MM.1S (cell line): ENCODE data around the gene LANCL2.

Experiments used
- EZH2phosphoT487 ChIP-seq: fragments of 300-600 bp; sonication (generic); IDR thresholded peaks from 2 replicates; pipeline ENCODE4 v1.6.1; 2018; ENCODE audit warnings: antibody characterized with exemption, low read length
- TF ChIP-seq, protein P1 (sequence below): fragments of 300-600 bp; sonication (generic); IDR thresholded peaks from 2 replicates; pipeline ENCODE4 v1.5.1; 2016; ENCODE audit warnings: antibody characterized with exemption, low read length, mixed read lengths

DNA sequence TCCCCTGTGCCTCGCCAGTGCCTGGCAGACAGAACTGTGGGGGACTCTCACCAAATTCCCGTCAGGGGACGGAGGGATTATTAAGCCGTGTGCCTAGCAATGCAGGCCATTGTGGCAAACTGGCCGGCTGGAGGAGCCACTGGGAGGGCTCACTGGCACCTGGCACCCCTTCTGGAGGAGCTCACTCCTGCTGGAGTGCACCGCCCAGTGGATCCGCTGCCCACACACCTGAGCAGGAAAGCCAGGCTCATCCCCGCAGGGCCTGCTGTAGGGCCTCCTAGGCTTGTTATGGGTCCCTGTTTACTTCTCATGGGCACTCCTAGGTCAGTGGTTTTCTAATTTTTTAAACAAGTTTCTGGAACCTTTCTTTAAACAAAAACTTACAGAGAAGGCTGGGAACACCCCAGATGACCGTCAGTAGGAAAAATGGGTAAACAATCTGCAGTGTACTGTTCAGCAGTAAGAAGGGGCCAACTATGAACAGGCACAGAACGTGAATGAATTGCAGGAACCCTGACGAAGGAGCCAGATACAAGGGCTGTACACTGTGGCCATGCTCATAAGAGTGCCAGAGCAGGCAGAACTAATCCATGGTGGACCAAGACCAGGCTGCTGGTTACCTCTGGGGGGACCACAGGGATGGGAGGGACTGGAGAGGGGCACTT is 64.8 kb downstream of the LANCL2 start:
- TF ChIP-seq EZH2phosphoT487 = no peak
- TF ChIP-seq, protein P1, sequence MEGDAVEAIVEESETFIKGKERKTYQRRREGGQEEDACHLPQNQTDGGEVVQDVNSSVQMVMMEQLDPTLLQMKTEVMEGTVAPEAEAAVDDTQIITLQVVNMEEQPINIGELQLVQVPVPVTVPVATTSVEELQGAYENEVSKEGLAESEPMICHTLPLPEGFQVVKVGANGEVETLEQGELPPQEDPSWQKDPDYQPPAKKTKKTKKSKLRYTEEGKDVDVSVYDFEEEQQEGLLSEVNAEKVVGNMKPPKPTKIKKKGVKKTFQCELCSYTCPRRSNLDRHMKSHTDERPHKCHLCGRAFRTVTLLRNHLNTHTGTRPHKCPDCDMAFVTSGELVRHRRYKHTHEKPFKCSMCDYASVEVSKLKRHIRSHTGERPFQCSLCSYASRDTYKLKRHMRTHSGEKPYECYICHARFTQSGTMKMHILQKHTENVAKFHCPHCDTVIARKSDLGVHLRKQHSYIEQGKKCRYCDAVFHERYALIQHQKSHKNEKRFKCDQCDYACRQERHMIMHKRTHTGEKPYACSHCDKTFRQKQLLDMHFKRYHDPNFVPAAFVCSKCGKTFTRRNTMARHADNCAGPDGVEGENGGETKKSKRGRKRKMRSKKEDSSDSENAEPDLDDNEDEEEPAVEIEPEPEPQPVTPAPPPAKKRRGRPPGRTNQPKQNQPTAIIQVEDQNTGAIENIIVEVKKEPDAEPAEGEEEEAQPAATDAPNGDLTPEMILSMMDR = no peak
